ENCODE results near the gene FBP2.

- no peak for TF ChIP-seq CTCF (IDR thresholded peaks at IDR 0.05)
- TF ChIP-seq POLR2A (IDR thresholded peaks at IDR 0.05): no peak
- TF ChIP-seq EP300 (IDR thresholded peaks at IDR 0.05): no peak
Measured at GRCh38 chr9:94593459-94594345, at the start of gene FBP2.
